Adrenal gland (tissue), 5 donors: ENCODE results near the gene FAH.

Experiments used
- CTCF ChIP-seq, 6 experiments: fragments of 450-650 bp in 4 of 6; fragments of 200-600 bp in 2 of 6; sonication (generic) in 1 of 6; IDR thresholded peaks; 1 replicate in 5 of 6; 2 replicates in 1 of 6; pipeline versions ENCODE4 v1.5.1 to v1.8.0; 2016 to 2021; ENCODE audit warnings: antibody characterized with exemption in 6 of 6, mild to moderate bottlenecking in 2 of 6, moderate library complexity in 1 of 6
- POLR2A ChIP-seq, 2 donors: fragments of 450-650 bp; IDR thresholded peaks; one replicate each; pipeline ENCODE4 v1.6.1; 2017; ENCODE audit warnings: antibody characterized with exemption in 2 of 2, mild to moderate bottlenecking in 2 of 2, moderate library complexity in 1 of 2
- donor health status: DM: no; HTN: no; CAD: no.

DNA sequence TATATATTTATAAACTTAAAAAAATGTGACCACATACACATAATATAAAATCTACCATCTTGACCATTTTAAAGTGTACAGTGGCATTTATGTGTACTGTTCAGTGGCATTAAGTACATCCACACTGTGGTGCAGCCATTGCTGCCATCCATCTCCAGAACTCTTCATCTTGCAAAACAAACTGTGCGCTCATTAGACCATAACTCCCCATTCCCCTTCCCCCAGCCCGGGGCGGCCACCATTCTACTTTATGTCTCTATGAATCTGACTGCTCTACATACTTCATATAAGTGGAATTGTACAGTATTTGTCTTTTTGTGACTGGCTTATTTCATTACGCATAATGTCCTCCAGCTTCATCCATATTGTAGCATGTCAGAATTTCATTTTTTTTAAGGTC lies 51.4 kb downstream of the FAH start:
- TF ChIP-seq CTCF (IDR thresholded peaks at IDR 0.05) (no peak), POLR2A (IDR thresholded peaks at IDR 0.05) (no peak)
